MM.1S (cell line): ENCODE results near the gene CUL5.

Source experiments
- CTCF ChIP-seq: fragments of 300-600 bp; sonication (generic); IDR thresholded peaks from 2 replicates; pipeline ENCODE4 v1.5.1; 2016; ENCODE audit warnings: antibody characterized with exemption, low read length, mixed read lengths
- EZH2 ChIP-seq: fragments of 300-600 bp; sonication (generic); optimal IDR thresholded peaks from 2 replicates; pipeline ENCODE3; 2017; ENCODE audit warnings: low read depth, mild to moderate bottlenecking, antibody characterized with exemption, low read length, mixed read lengths
- EZH2phosphoT487 ChIP-seq: fragments of 300-600 bp; sonication (generic); IDR thresholded peaks from 2 replicates; pipeline ENCODE4 v1.6.1; 2018; ENCODE audit warnings: antibody characterized with exemption, low read length

GRCh38 chr11:108148556-108148955, 139.9 kb downstream of the CUL5 start:
- TF ChIP-seq CTCF, result no peak
- TF ChIP-seq EZH2, result no peak
- TF ChIP-seq EZH2phosphoT487, result no peak
